Measurements from ENCODE around the gene RYR2. TPM values are rescaled to one million over a fixed set of nuclear protein-coding genes. Genes with fewer than 3 reads are reported as not detected.
"Not testable (repeated sequence)": the region's sequence is repeated elsewhere in the genome, so short reads cannot be mapped to it uniquely, and the experiment has no call there.

RYR2 gene
- total RNA-seq, 2 donors from 2014 or later = 0.18 to 0.45 TPM

DNA sequence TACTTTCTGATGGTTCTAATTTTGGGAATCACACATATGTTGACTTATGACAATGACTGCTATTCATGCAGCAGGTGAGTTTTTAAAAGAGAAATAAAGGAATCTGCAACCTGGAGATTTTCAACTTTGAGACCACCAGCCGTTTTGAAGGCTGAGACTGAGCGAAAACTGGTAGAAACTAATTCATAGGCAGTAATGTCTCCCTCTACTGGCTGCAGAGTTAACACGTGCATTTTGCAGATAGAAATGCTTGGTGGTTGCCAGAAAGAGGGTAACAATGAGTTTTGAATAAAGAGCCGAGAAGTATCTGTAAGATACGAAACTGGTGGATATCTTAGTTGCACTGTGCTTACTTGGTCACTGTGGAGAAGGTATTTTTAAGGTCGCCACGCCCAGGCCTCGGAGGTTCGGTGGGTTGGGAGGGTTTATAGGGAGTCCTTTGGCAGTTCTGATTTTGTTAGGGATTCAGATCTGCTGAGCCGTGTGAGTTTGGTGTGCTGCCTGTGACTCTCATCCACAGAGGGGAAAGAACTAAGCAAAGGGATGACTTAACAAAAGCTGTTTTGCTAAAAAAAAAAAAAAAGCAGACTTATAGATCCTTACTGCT, 83.0 kb downstream of the RYR2 start:
- DNase-seq (no peak), ATAC-seq (no peak)
- intact Hi-C loops (cut with DNase I, micrococcal nuclease) = no loop called here

DNA sequence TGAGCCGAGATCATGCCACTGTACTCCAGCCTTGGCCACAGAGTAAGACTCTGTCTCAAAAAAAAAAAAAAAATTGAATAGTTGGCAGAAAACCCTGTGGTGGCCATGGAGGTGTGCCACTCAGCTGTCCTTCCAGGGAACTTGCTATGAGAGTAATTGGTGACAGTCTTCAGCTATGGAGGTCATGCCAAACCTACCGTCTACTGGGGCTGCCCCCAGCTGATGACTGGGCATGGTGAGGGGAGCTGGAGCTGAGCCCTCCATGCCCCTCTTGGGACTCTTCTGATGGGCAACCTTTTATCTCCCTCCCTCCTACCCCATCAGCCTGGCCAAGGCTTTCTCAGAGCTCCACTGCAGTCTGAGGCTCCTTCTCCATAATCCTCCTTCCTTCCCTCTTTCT, 84.2 kb downstream of the RYR2 start:
- ATAC-seq = no peak
- intact Hi-C loops (cut with DNase I, micrococcal nuclease) = no loop called here
- DNase-seq = no peak

DNA sequence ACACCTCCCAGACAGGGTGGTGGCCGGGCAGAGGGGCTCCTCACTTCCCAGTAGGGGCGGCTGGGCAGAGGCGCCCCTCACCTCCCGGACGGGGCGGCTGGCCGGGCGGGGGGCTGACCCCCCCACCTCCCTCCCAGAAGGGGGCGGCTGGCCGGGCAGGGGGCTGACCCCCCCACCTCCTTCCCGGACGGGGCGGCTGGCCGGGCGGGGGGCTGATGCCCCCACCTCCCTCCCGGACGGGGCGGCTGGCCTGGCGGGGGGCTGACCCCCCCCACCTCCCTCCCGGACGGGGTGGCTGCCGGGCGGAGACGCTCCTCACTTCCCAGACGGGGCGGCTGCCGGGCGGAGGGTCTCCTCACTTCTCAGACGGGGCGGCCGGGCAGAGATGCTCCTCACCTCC, 85.3 kb downstream of the RYR2 start:
- ATAC-seq; intact Hi-C loops (cut with DNase I, micrococcal nuclease); DNase-seq: not testable (repeated sequence)

DNA sequence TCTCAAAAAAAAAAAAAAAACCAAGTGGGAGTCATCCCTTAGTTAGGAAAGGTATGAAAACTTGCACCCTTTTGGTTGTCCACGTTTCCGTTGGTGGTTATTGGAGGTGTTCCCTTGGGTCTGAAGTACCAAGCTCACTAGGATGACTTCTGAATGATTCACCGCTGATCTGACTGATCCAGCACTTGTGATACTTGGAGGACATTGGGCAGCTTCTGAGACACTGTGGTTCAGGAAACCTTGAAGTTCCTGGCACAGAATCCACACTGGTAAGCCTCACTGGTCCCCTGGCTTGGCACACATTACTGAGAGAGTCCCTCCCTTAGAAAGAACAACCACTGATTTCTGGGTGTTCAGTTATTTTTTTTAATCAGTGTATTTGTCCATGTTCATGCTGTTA, 91.9 kb downstream of the RYR2 start:
- ATAC-seq = no peak
- intact Hi-C loops (cut with DNase I, micrococcal nuclease) = no loop called here
- DNase-seq = no peak

DNA sequence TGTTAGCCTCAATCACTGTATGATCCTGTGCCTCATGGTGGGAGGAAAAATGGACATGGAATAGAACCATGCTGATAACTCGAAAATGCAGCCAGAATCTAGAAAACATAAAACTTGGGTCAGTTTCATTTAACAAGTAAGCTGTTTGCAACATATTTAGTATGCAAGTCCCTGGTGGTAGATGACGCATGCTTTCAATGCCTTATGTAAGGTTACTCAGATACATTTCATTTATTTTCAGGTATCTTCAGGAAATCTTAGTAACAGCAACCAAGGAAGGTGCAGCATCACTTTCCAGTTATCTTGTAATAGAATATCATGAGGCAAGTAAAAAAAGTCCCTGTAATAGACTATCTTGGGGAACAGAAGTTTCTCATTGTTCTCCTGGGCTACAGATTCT, 92.9 kb downstream of the RYR2 start:
- ATAC-seq = no peak
- DNase-seq = no peak
- intact Hi-C loops (cut with DNase I, micrococcal nuclease) = no loop called here

DNA sequence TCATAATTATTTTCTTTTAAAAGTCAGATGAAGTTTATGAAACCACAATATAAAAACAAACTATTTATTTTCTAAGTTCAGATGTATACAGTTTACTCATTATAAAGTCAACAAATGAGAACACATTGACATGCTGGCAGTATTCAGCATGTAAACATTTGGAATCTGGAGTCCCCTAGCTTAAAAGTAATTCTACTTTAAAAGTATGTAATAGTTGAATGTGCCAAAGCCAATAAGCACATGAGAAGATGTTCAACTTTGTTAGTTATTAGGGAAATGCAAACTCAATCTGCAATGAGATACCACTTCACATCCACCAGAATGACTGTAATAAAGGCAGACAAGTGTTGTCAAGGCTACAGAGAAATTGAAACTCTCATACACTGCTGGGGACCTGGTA, 96.6 kb downstream of the RYR2 start:
- DNase-seq = no peak
- intact Hi-C loops (cut with DNase I, micrococcal nuclease) = no loop called here
- ATAC-seq = no peak

DNA sequence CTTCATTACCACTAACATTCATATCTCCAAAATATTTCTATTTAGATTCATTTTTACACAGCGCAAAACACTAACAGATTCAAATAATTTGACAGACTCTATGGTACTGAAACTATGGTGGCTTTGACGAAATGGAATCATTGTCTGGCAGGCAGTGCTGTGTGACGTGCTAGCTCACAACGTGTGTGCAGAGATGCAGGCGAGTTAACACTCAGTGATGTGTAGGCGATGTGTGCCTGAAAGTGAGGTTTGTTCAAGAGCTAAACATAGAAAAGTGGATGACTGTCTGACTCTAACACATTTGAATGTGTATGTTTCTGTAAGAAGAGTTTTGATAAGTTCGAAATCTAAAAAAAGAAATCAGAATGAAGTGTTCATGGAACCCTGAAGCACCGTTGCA, 97.7 kb downstream of the RYR2 start:
- intact Hi-C loops (cut with DNase I, micrococcal nuclease) = no loop called here
- ATAC-seq (no peak), DNase-seq (no peak)

DNA sequence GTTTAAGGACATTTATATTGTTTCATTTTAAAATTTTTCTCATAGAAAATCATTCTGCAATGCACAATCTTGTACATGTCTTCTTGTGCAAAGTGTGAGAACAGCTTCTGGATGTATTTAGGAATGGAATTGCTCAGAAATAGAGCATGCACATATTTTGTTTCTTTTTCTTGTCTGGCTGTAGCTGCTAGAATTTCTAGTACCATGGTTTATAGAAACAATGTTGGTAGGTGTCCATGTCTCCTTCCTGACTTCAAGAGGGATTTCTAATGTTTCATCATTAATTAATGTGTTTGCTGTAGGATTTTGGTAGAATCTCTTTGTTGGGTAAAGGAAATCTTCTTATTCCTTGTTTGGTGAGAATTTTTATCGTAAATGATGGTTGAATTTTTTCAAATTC, 99.0 kb downstream of the RYR2 start:
- no peak for DNase-seq
- ATAC-seq = no peak

DNA sequence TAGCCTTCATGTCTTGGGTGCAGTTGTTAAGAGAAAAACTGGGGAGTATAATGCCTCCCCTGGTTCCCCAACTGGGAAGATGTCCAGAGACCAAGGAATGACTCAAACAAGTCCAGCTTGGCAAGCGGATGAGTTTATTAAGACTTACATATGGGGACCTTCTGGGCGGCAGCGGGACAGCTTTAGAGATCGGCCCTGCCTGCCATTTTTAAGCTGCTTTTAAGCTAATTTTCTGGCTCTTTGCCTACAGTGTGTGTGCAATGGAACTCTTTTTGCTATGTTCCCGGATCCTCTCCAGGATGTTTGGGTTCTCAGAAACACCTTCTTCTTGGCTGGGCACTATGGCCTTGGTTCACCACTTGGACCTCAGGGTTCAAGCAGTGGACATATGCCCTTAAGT, 99.5 kb downstream of the RYR2 start:
- DNase-seq (no peak), ATAC-seq (no peak)
- intact Hi-C loops (cut with DNase I, micrococcal nuclease) = no loop called here

More for the DNA sequence above, 99.0 kb downstream of the RYR2 start:
- intact Hi-C loops (cut with DNase I, micrococcal nuclease) = no loop called here

DNA sequence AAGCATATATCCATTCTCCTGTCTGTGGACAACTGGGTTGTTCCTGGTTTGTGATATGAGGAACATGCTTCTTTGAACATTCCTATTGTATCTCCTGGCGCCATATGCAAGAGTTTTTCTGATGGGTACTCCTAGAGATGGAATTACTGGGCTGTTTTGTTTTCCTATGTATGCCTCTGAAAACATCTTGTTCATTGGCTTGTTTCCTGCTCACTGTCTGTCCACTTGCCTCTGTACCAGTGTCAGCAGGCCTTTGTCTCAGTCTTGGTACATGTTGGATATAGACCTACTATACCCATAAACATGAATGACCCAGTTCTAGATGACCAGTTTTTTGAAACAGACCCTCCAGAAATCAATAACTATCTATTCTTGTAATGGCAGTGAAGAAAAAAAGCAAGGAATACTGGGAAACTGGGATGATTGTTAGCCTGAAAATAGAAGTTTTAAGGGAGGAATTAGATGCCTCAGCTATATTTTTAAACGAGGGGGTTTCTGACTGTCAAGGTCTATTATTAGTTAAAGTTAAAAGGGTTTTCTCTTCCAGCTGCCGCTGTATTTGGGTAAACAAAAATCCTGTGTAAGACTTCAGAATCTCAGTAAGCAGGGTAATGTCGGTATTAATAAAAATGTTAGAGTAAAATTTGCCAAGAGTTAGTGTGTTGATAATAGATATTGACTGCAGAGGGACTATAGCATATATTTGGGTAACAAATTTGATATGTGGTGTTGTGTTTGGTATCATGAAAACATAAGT, 103.6 kb downstream of the RYR2 start:
- intact Hi-C loops (cut with DNase I, micrococcal nuclease) = no loop called here
- ATAC-seq (no peak), DNase-seq (no peak)

DNA sequence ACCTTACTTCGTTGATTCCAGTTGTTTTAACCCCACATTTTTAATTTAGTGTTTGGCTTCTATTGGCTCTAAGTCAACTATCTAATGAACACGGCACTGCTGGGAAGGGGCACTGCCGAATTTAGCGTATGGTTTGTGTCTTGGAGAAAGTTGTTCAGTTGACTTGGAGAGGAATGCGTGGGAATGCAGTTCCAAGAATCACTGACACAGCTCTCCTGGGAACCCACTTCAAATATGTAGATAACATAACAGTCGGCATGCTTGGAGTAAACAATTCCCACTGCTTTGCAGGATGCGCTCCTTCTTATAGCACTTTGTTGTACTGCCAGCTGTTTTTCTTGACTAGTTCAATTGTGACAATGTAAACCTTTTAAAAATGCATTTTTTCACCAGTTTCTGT, 104.3 kb downstream of the RYR2 start:
- intact Hi-C loops (cut with DNase I, micrococcal nuclease) = no loop called here
- DNase-seq = no peak
- ATAC-seq = no peak

DNA sequence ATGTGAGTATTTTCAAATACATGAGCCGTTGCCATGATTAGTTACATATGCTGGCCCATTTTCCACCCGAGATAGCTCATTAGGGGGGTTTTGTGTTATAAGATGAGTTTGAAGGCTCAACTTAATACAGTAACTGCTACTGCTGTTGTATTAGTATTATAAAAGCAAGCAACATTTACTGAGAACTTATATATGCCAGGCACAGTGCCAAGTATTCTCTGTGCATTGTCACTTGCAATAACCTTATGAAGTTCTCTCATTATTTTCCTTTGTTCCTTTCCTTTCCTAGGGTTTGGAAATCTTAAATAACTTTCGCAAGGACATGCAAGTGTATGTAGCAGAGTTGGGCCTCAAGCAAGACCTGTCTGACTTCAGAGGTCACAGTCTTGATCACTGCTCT, 107.9 kb downstream of the RYR2 start:
- intact Hi-C loops (cut with DNase I, micrococcal nuclease) = no loop called here
- DNase-seq (no peak), ATAC-seq (no peak)

DNA sequence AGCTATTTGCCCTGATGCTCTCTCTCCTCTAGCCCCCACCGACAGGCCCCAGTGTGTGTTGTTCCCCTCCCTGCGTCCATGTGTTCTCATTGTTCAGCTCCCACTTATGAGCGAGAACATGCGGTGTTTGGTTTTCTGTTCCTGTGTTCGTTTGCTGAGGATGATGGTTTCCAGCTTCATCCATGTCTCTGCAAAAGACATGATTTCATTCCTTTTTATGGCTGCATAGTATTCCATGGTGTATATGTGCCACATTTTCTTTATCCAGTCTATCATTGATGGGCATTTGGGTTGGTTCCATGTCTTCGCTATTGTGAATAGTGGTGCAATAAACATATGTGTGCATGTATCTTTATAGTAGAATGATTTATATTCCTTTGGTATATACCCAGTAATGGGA, 110.0 kb downstream of the RYR2 start:
- intact Hi-C loops (cut with DNase I, micrococcal nuclease); ATAC-seq; DNase-seq: not testable (repeated sequence)

DNA sequence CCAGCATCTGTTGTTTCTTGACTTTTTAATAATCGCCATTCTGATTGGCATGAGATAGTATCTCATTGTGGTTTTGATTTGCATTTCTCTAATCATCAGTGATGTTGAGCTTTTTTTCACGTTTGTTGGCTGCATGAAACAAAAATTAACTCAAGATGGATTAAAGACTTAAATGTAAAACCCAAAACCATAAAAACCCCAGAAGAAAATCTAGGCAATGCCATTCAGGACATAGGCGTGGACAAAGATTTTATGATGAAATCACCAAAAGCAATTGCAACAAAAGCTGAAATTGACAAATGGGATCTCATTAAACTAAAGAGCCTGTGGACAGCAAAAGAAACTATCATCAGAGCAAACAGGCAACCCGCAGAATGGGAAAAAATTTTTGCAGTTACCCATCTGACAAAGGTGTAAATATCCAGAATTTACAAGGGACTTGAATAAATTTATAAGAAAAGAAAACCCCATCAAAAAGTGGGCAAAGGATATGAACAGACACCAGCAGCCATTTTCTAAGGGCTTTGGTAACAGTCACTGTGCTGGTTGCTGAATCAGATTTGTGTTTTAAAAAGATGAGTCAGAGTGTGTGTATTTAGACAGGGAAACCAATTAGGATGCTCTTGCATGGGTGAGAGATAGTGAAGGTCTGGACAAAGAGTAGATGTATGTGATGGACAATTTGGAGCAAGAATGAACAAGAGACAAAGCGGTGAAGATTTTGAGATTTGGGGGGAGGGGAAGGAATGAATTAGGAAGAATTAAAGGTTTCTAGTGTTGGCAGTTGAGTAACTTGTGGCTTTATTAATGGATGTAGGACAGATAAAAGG, 110.7 kb downstream of the RYR2 start:
- intact Hi-C loops (cut with DNase I, micrococcal nuclease) = no loop called here
- ATAC-seq = no peak
- no peak for DNase-seq

DNA sequence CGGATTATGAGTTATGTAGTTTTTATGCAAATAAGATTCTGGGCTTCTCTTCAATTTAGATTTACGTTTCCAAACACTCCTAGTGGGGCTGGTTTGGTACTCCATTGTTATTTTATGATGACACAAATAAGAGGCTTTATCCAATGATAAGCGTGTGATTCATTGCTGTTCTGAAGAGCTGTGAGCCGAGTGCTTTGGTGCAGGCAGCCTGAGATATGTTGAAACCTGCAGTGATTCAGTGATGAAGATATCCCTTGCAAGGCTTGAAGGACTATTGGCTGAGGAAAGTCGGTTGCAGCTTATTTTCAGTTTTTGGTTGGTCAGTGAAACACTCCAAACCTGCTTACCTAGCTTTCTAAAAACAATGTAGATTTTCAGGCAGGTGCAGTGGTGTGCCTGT, 112.2 kb downstream of the RYR2 start:
- no peak for DNase-seq
- intact Hi-C loops (cut with DNase I, micrococcal nuclease) = no loop called here
- ATAC-seq = no peak

DNA sequence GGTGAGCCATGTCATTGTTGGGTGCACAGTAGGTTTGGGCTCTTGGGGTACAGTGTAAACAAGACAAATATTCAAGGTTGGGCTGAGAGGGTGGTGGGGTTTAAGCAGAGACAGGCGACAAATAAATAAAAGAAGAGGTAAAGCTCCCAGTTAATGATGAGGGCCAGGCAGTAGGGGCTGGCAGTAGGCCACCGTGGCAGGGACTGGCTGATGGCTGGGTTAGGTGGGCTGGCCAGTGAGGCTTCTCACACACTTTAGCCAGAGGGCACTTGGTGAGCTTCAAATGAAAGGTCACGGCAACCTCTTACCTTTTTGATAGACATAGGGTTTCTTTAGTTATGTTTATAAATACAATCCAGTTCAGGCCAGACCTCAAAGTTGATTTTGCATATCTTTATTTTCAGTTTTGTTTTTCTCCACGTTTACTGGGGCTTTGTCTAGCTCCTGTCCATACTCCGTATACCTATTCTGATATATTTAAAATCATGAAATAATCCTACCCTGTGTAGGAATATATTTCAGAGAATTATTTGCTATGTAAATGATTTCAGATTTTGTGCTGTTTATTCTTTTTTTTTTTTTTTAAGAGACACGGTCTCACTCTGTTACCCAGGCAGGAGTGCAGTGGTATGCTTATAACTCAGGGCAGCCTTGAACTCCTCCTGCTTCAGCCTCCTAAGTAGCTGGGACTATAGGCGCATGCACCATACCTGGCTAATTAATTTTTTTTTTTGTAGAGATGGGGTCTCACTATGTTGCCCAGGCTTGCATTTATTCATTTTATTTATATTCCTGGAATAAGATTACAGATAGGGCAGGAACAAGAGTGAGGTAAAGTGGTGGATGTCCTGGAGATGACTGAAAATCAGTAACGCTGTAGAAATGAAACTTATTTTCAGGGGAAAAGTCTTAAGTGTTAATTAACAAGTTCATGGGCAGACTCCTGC, 122.7 kb downstream of the RYR2 start:
- no peak for DNase-seq
- no peak for ATAC-seq
- intact Hi-C loops (cut with DNase I, micrococcal nuclease) = no loop called here

DNA sequence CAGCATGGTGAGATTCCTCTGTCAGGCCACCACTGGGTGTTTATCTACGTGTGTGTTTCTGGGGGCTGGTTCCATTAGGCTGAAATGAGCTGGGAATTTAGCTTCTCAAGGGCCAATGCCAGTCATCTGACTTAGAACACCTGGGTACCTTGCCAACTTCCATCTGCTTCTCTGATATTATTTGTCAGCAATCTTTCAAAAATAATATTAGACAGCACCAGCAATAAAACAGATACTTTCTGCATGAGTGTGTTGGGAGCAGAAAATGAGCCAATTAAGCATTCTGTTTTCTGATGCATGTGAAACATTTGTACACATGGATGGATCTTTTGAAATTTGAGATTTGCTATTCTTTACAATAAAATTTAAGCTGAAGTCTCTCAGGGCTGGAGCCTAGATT, 124.1 kb downstream of the RYR2 start:
- intact Hi-C loops (cut with DNase I, micrococcal nuclease) = no loop called here
- ATAC-seq = no peak
- no peak for DNase-seq

DNA sequence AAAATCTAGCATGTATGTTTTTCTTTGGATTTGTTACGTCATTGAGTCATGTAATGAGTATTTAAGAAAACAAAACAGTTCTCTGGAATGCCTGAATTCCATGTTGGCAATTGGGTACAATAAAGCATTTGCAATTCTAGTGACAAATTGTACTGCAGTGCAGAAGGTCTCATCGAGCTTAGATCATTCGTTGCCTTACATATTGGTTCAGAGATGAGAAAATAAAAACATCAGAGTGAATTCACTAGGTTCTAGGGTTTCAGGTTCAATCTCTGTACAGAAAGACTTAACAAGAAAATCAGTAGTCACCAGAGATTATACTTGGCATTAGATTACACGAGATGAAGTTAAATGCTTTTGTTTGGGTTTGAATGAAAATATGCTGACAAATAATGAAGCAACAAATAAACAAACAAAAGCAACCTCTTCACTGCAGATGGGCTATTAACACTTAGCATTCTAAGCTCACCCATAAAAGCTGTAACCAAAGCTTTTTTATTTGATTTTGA, 124.7 kb downstream of the RYR2 start:
- ATAC-seq (no peak), DNase-seq (no peak)
- intact Hi-C loops (cut with DNase I, micrococcal nuclease) = no loop called here

DNA sequence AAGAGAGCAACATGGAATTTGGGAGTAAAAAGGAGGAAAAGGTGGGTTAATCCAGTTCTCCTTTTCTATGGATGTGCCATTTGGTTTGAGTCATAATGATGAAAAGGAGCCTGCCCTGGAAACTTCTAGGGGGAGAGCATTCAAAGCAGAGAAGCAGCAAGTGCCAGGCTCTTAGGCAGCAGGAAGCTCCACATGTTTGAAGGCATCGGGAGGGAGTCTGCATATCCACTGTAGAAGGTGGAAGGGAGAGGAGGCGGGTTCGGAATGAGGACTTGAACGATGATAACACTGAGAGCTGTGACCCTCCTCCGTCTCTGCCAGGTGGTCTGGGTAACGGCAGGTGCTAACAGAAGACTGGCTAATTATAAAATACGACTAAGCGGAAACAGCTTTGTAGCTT, 128.2 kb downstream of the RYR2 start:
- DNase-seq (no peak), ATAC-seq (no peak)
- intact Hi-C loops (cut with DNase I, micrococcal nuclease) = no loop called here

Measured in left colon (tissue), 2 donors.